SK-N-SH (cell line): Measurements from ENCODE around the gene FADS3.

Experiments
- CTCF ChIP-seq: fragments of 200-600 bp; sonication (generic); IDR thresholded peaks from 2 replicates; pipeline ENCODE4 v1.6.1; 2017; ENCODE audit warnings: antibody characterized with exemption, mild to moderate bottlenecking, moderate library complexity
- GATA2 ChIP-seq: sonication (generic); formaldehyde crosslinking; IDR thresholded peaks from 2 replicates; pipeline ENCODE4 v1.5.0; 2020; ENCODE audit warnings: mild to moderate bottlenecking, missing genetic modification reagents
- POLR2AphosphoS5 ChIP-seq: IDR thresholded peaks from 2 replicates; pipeline ENCODE4 v1.6.1; 2012; ENCODE audit warnings: low read depth, low read length
- RFX5 ChIP-seq: IDR thresholded peaks from 2 replicates; pipeline ENCODE4 v1.6.1; 2012; ENCODE audit warnings: mild to moderate bottlenecking, improper control_type of control experiment, low read length
- SMC3 ChIP-seq: IDR thresholded peaks from 2 replicates; pipeline ENCODE4 v1.6.1; 2012; ENCODE audit warnings: low read depth, low read length, improper control_type of control experiment
- TCF12 ChIP-seq: IDR thresholded peaks from 2 replicates; pipeline ENCODE4 v1.4.0; 2012
- TEAD4 ChIP-seq: IDR thresholded peaks from 2 replicates; pipeline ENCODE4 v1.4.0; 2012; ENCODE audit warnings: mild to moderate bottlenecking, borderline replicate concordance; ENCODE audit not compliant: insufficient read depth
- USF2 ChIP-seq: fragments of 150-350 bp; IDR thresholded peaks from 2 replicates; pipeline ENCODE4 v1.6.1; 2017; ENCODE audit warnings: antibody characterized with exemption, low read length, low read depth, borderline replicate concordance
- TF ChIP-seq, protein P1 (sequence below): IDR thresholded peaks from 2 replicates; pipeline ENCODE4; 2012
- TF ChIP-seq, protein P2 (sequence below): IDR thresholded peaks from 2 replicates; pipeline ENCODE4 v1.4.0; 2012; ENCODE audit warnings: low read depth, borderline replicate concordance

GRCh38 chr11:61840371-61840770 is 51.0 kb downstream of the FADS3 start:
- no peak for TF ChIP-seq TCF12
- no peak for TF ChIP-seq GATA2 (CRISPR knock-in tag)
- TF ChIP-seq CTCF, result no peak
- no peak for TF ChIP-seq SMC3
- TF ChIP-seq RFX5, result no peak
- TF ChIP-seq, protein P1, sequence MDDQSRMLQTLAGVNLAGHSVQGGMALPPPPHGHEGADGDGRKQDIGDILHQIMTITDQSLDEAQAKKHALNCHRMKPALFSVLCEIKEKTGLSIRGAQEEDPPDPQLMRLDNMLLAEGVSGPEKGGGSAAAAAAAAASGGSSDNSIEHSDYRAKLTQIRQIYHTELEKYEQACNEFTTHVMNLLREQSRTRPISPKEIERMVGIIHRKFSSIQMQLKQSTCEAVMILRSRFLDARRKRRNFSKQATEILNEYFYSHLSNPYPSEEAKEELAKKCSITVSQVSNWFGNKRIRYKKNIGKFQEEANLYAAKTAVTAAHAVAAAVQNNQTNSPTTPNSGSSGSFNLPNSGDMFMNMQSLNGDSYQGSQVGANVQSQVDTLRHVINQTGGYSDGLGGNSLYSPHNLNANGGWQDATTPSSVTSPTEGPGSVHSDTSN, result no peak
- TF ChIP-seq POLR2AphosphoS5, result no peak
- TF ChIP-seq, protein P2, sequence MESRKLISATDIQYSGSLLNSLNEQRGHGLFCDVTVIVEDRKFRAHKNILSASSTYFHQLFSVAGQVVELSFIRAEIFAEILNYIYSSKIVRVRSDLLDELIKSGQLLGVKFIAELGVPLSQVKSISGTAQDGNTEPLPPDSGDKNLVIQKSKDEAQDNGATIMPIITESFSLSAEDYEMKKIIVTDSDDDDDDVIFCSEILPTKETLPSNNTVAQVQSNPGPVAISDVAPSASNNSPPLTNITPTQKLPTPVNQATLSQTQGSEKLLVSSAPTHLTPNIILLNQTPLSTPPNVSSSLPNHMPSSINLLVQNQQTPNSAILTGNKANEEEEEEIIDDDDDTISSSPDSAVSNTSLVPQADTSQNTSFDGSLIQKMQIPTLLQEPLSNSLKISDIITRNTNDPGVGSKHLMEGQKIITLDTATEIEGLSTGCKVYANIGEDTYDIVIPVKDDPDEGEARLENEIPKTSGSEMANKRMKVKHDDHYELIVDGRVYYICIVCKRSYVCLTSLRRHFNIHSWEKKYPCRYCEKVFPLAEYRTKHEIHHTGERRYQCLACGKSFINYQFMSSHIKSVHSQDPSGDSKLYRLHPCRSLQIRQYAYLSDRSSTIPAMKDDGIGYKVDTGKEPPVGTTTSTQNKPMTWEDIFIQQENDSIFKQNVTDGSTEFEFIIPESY, result no peak
- TF ChIP-seq TEAD4, result no peak
- no peak for TF ChIP-seq USF2
